ENCODE measurements around the gene MYZAP. TPM values are rescaled to one million over a fixed set of nuclear protein-coding genes. Genes with fewer than 3 reads are reported as not detected.

MYZAP gene
- total and polyA plus RNA-seq, 2 of the 13 experiments (the other 11 are each of a cell fraction or from before 2014, with no cell fraction given): not detected

DNA sequence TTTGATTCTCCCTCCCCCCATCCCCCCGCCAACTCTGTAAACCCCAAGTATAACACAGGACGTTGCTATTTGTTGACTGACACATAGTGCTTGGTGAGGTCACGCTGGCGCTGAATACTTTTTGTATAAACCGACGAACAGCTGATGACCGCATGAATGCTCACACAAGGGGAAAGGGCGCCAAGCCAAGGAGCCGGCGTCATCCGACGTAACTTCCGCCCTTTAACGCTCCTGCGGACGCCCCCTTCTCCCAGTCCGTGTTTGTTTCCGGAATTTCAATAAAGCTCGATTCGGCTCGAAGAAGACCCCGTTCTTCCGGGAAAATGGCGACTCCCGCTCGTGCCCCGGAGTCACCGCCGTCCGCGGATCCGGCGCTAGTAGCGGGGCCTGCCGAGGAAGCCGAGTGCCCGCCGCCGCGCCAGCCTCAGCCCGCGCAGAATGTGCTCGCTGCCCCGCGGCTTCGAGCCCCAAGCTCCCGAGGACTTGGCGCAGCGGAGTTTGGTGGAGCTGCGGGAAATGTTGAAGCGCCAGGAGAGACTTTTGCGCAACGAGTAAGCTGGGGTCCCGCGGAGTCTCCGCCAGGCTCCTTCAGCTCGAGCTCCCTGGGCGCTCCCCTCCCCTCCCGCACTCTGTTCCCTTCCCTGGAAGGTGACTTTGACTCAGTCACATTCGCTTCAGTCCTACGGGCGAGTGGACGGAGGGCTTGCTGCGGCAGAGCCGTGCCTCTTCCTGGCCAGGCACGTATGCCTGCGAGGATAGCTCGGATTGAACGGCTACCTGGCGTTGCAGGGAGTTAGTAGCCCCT is 114.9 kb downstream of the MYZAP start, which contains the start of gene POLR2M (continued):
- TF ChIP-seq PCBP1 (IDR thresholded peaks at IDR 0.05; ENCODE audit: borderline replicate concordance, low read depth, low read length): no peak
- TF ChIP-seq, protein P1, sequence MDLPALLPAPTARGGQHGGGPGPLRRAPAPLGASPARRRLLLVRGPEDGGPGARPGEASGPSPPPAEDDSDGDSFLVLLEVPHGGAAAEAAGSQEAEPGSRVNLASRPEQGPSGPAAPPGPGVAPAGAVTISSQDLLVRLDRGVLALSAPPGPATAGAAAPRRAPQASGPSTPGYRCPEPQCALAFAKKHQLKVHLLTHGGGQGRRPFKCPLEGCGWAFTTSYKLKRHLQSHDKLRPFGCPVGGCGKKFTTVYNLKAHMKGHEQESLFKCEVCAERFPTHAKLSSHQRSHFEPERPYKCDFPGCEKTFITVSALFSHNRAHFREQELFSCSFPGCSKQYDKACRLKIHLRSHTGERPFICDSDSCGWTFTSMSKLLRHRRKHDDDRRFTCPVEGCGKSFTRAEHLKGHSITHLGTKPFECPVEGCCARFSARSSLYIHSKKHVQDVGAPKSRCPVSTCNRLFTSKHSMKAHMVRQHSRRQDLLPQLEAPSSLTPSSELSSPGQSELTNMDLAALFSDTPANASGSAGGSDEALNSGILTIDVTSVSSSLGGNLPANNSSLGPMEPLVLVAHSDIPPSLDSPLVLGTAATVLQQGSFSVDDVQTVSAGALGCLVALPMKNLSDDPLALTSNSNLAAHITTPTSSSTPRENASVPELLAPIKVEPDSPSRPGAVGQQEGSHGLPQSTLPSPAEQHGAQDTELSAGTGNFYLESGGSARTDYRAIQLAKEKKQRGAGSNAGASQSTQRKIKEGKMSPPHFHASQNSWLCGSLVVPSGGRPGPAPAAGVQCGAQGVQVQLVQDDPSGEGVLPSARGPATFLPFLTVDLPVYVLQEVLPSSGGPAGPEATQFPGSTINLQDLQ (CRISPR knock-in tag; IDR thresholded peaks at IDR 0.05): peak; percentile 98
- TF ChIP-seq ZNF446 (CRISPR knock-in tag; IDR thresholded peaks at IDR 0.05): 0 out of 2 replicates have a peak, but pooled peaks have one; percentile 17
- TF ChIP-seq, protein P2, sequence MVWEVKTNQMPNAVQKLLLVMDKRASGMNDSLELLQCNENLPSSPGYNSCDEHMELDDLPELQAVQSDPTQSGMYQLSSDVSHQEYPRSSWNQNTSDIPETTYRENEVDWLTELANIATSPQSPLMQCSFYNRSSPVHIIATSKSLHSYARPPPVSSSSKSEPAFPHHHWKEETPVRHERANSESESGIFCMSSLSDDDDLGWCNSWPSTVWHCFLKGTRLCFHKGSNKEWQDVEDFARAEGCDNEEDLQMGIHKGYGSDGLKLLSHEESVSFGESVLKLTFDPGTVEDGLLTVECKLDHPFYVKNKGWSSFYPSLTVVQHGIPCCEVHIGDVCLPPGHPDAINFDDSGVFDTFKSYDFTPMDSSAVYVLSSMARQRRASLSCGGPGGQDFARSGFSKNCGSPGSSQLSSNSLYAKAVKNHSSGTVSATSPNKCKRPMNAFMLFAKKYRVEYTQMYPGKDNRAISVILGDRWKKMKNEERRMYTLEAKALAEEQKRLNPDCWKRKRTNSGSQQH (CRISPR knock-in tag; IDR thresholded peaks at IDR 0.05; ENCODE audit: low read depth): peak; percentile 27; the same call in 1 of the 2 replicates
- TF ChIP-seq GATAD1 (CRISPR knock-in tag; IDR thresholded peaks at IDR 0.05): peak; percentile 85
- no peak for TF ChIP-seq NCOA1 (CRISPR knock-in tag; IDR thresholded peaks at IDR 0.05)
- no peak for TF ChIP-seq ZBTB20 (CRISPR knock-in tag; IDR thresholded peaks at IDR 0.05; ENCODE audit: borderline replicate concordance, low read depth)
- TF ChIP-seq KDM2A (CRISPR knock-in tag; IDR thresholded peaks at IDR 0.05; ENCODE audit: borderline replicate concordance, low read depth): peak; percentile 97
- no peak for TF ChIP-seq MTA3 (CRISPR knock-in tag; IDR thresholded peaks at IDR 0.05)
- TF ChIP-seq RCOR2 (CRISPR knock-in tag; IDR thresholded peaks at IDR 0.05): 0 out of 2 replicates have a peak, but pooled peaks have one; percentile 32
- TF ChIP-seq, protein P3, sequence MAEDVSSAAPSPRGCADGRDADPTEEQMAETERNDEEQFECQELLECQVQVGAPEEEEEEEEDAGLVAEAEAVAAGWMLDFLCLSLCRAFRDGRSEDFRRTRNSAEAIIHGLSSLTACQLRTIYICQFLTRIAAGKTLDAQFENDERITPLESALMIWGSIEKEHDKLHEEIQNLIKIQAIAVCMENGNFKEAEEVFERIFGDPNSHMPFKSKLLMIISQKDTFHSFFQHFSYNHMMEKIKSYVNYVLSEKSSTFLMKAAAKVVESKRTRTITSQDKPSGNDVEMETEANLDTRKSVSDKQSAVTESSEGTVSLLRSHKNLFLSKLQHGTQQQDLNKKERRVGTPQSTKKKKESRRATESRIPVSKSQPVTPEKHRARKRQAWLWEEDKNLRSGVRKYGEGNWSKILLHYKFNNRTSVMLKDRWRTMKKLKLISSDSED (CRISPR knock-in tag; IDR thresholded peaks at IDR 0.05): no peak
- no peak; the same call in 1 of the 2 replicates for TF ChIP-seq HNF4A (CRISPR knock-in tag; IDR thresholded peaks at IDR 0.05)
- TF ChIP-seq ZNF234 (CRISPR knock-in tag; conservative IDR thresholded peaks at IDR 0.05): no peak
- TF ChIP-seq, protein P4, sequence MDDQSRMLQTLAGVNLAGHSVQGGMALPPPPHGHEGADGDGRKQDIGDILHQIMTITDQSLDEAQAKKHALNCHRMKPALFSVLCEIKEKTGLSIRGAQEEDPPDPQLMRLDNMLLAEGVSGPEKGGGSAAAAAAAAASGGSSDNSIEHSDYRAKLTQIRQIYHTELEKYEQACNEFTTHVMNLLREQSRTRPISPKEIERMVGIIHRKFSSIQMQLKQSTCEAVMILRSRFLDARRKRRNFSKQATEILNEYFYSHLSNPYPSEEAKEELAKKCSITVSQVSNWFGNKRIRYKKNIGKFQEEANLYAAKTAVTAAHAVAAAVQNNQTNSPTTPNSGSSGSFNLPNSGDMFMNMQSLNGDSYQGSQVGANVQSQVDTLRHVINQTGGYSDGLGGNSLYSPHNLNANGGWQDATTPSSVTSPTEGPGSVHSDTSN (CRISPR knock-in tag; IDR thresholded peaks at IDR 0.05; ENCODE audit: borderline replicate concordance): no peak
- peak; percentile 70; the same call in 1 of the 2 replicates for TF ChIP-seq ZNF768 (CRISPR knock-in tag; IDR thresholded peaks at IDR 0.05)
- TF ChIP-seq SIN3B (IDR thresholded peaks at IDR 0.05; ENCODE audit: low read length): no peak
- no peak; the same call in none of the 2 replicates for TF ChIP-seq ZNF563 (CRISPR knock-in tag; IDR thresholded peaks at IDR 0.05)
- TF ChIP-seq IKZF5 (CRISPR knock-in tag; IDR thresholded peaks at IDR 0.05): peak; percentile 85
- no peak for TF ChIP-seq SMC3 (IDR thresholded peaks at IDR 0.05; ENCODE audit: low read length)
- no peak for TF ChIP-seq HOXA9 (CRISPR knock-in tag; IDR thresholded peaks at IDR 0.05; ENCODE audit: borderline replicate concordance)
- peak; percentile 40; the same call in 1 of the 2 replicates for TF ChIP-seq HDAC2 (CRISPR knock-in tag; IDR thresholded peaks at IDR 0.05)
- TF ChIP-seq ZBTB21 (CRISPR knock-in tag; IDR thresholded peaks at IDR 0.05): peak; percentile 90; the same call in 1 of the 2 replicates
